Esophagus muscularis mucosa (tissue), 4 donors: ENCODE data around the gene USP20. TPM values are rescaled to one million over a fixed set of nuclear protein-coding genes. Genes with fewer than 3 reads are reported as not detected.
A peak's percentile ranks its signal among the peaks of the same experiment; 100 is the strongest.

Experiments used
- DNase-seq: peaks from one replicate; pipeline ENCODE4 v3.0.0-alpha.2; 2017; ENCODE audit errors: extremely low spot score
- H3K27ac ChIP-seq, 4 donors: fragments of 200-600 bp; sonication (generic); replicated peaks in 1 of 4; 1 replicate in 3 of 4; 2 replicates in 1 of 4; pipeline ENCODE4 v1.5.1; 2016 to 2019; ENCODE audit warnings: mild to moderate bottlenecking in 1 of 4
- H3K27me3 ChIP-seq, 4 donors: fragments of 200-600 bp; sonication (generic); one replicate each; pipeline versions ENCODE4 v1.5.1 to v1.6.0; 2016 to 2019
- H3K36me3 ChIP-seq, 4 donors: fragments of 200-600 bp; sonication (generic); one replicate each; pipeline ENCODE4 v1.5.1; 2016 to 2019
- H3K4me1 ChIP-seq, 4 donors: fragments of 200-600 bp; sonication (generic); one replicate each; pipeline ENCODE4 v1.5.1; 2016 to 2019
- H3K4me3 ChIP-seq, 4 donors: fragments of 200-600 bp; sonication (generic); 1 replicate in 2 of 4; 2 replicates in 2 of 4; pipeline ENCODE4 v1.5.1; 2016 to 2019; ENCODE audit warnings: mild to moderate bottlenecking in 4 of 4, moderate library complexity in 1 of 4
- H3K9me3 ChIP-seq, 4 donors: fragments of 200-600 bp; sonication (generic); 1 replicate in 3 of 4; 2 replicates in 1 of 4; pipeline ENCODE4 v1.5.1; 2016 to 2019
- CTCF ChIP-seq, 3 experiments: fragments of 200-600 bp in 2 of 3; fragments of 450-650 bp in 1 of 3; sonication (generic) in 2 of 3; IDR thresholded peaks; one replicate each; pipeline ENCODE4 v1.5.1; 2017 to 2019; ENCODE audit warnings: antibody characterized with exemption in 3 of 3, mild to moderate bottlenecking in 2 of 3, moderate library complexity in 1 of 3
- EP300 ChIP-seq: sonication (generic); formaldehyde crosslinking; IDR thresholded peaks from one replicate; pipeline ENCODE4 v1.6.1; 2017; ENCODE audit warnings: antibody characterized with exemption
- POLR2A ChIP-seq: fragments of 450-650 bp; IDR thresholded peaks from one replicate; pipeline ENCODE4 v1.6.1; 2017; ENCODE audit warnings: antibody characterized with exemption, moderate library complexity, mild to moderate bottlenecking, low read depth
- POLR2AphosphoS5 ChIP-seq, 2 donors: sonication (generic); formaldehyde crosslinking; IDR thresholded peaks; one replicate each; pipeline ENCODE4 v1.6.1; 2017; ENCODE audit warnings: antibody characterized with exemption in 2 of 2
- WGBS: methylation state at CpG from one replicate; pipeline ENCODE4 v1.1.5; 2018; 5-methylcytosine and 5-hydroxymethylcytosine counted together
- intact Hi-C: fragments of 100-400 bp; cut with DNase I; formaldehyde crosslinking; loops from one replicate; pipeline ENCODE4 v1.15.1; 2023
- total RNA-seq, 4 donors: library from RNA; depleted of rRNA; stranded (reverse); fragments of >200 nt; gene quantifications; one replicate each; pipeline versions ENCODE4 v1.1.0 to v1.2.1, GENCODE V29; 2016

Gene USP20
- total RNA-seq, 4 donors from 2014 or later = 31.1 to 45.3 (median 38.7) TPM

- TF ChIP-seq POLR2A = no peak
- TF ChIP-seq POLR2AphosphoS5 (IDR thresholded peaks at IDR 0.05) = no peak
- TF ChIP-seq CTCF (IDR thresholded peaks at IDR 0.05) = no peak
- TF ChIP-seq EP300 = no peak
- Histone ChIP-seq H3K4me3 (peak overlapping the region; percentile 90 to 98 (median 94)), H3K36me3 (peaks cover 13 to 25% (median 21%) of the 10 kb centered on the region in 4 donors), H3K27ac (peak overlapping the region; percentile 92 to 98 (median 97)), H3K27me3 (no peaks in the 10 kb centered on the region), H3K4me1 (peaks cover 26 to 62% (median 55%) of the 10 kb centered on the region in 4 donors), H3K9me3 (no peaks in the 10 kb centered on the region)
- WGBS = 0% methylated on average over 13 of the region's 19 CpGs
- DNase-seq = no peak
- intact Hi-C loops = no loop called here
These were observed 584 bp downstream of the USP20 start for GRCh38 chr9:129835860-129836223.

GRCh38 chr9:129836311-129837007 lies 1.2 kb downstream of the USP20 start:
- 25% methylated on average over 16 of the region's 16 CpGs for WGBS
- no peak for TF ChIP-seq POLR2AphosphoS5 (IDR thresholded peaks at IDR 0.05)
- TF ChIP-seq CTCF (IDR thresholded peaks at IDR 0.05) = no peak
- no peak for TF ChIP-seq EP300
- no peak for TF ChIP-seq POLR2A
- intact Hi-C loops = no loop called here
- peaks cover 6 to 19% (median 15%) of the 10 kb centered on the region in 4 donors for H3K36me3 ChIP-seq
- peak overlapping the region; percentile 90 to 98 (median 94) for H3K4me3 ChIP-seq
- H3K9me3 ChIP-seq = no peaks in the 10 kb centered on the region
- peak overlapping the region; percentile 92 to 98 (median 97) for H3K27ac ChIP-seq
- H3K27me3 ChIP-seq = no peaks in the 10 kb centered on the region
- no peak for DNase-seq
- peaks cover 26 to 62% (median 55%) of the 10 kb centered on the region in 4 donors for H3K4me1 ChIP-seq

GRCh38 chr9:129838707-129839259 lies 3.5 kb downstream of the USP20 start:
- H3K27ac ChIP-seq = no peak overlapping the region

GRCh38 chr9:129839324-129840023 lies 4.2 kb downstream of the USP20 start:
- peaks cover 0 to 11% (median 8%) of the 10 kb centered on the region in 4 donors for H3K36me3 ChIP-seq
- WGBS = 69% methylated on average over 10 of the region's 10 CpGs
- peak overlapping the region in 1 of 4 donors; percentile 26 for H3K27ac ChIP-seq
- H3K4me3 ChIP-seq = no peak overlapping the region
- H3K4me1 ChIP-seq = peaks cover 19 to 48% (median 43%) of the 10 kb centered on the region in 4 donors
- TF ChIP-seq CTCF (IDR thresholded peaks at IDR 0.05) (no peak), EP300 (no peak), POLR2A (no peak), POLR2AphosphoS5 (IDR thresholded peaks at IDR 0.05) (no peak)
- DNase-seq = no peak
- no peaks in the 10 kb centered on the region for H3K27me3 ChIP-seq
- intact Hi-C loops = no loop called here
- no peaks in the 10 kb centered on the region for H3K9me3 ChIP-seq

More at GRCh38 chr9:129838707-129839259, 3.5 kb downstream of the USP20 start:
- H3K4me1 ChIP-seq = peaks cover 25 to 55% (median 50%) of the 10 kb centered on the region in 4 donors
- WGBS = 81% methylated on average over 12 of the region's 12 CpGs
- TF ChIP-seq CTCF (IDR thresholded peaks at IDR 0.05) = no peak
- TF ChIP-seq EP300 = no peak
- no peaks in the 10 kb centered on the region for H3K9me3 ChIP-seq
- intact Hi-C loops = no loop called here
- H3K4me3 ChIP-seq = no peak overlapping the region
- H3K36me3 ChIP-seq = peaks cover 0 to 8% (median 7%) of the 10 kb centered on the region in 4 donors
- H3K27me3 ChIP-seq = no peaks in the 10 kb centered on the region
- DNase-seq = no peak
